Activated T-helper 1 cell treated with anti-CD3 and anti-CD28 coated beads, Interleukin-12 subunit alpha, Interleukin-12 subunit beta, Interleukin-2, Interleukin-4 antibody, amounts not matched to agents 30 ng/mL and 10 ng/mL and 1 ng/mL, durations not matched to agents 14 hours and 24 hours and 36 hours (primary cell): ENCODE results near the gene GNAQ. TPM values are rescaled to one million over a fixed set of nuclear protein-coding genes. Genes with fewer than 3 reads are reported as not detected.
A peak's percentile ranks its signal among the peaks of the same experiment; 100 is the strongest.

Experiments
- DNase-seq: peaks from one replicate; pipeline ENCODE4 v3.0.0; 2021; ENCODE audit warnings: low spot score
- H3K27ac Mint-ChIP-seq: one replicate; pipeline ENCODE4 v1.8.0; 2021; ENCODE audit warnings: mild to moderate bottlenecking, mixed read lengths
- H3K27me3 Mint-ChIP-seq: one replicate; pipeline ENCODE4 v1.8.0; 2022; ENCODE audit warnings: mild to moderate bottlenecking, moderate library complexity, mixed read lengths; ENCODE audit not compliant: insufficient read depth
- H3K36me3 Mint-ChIP-seq: one replicate; pipeline ENCODE4 v1.8.0; 2021; ENCODE audit warnings: low read depth, mixed read lengths
- H3K4me1 Mint-ChIP-seq: one replicate; pipeline ENCODE4 v1.8.0; 2021; ENCODE audit warnings: low read depth, mixed read lengths
- H3K4me3 Mint-ChIP-seq: one replicate; pipeline ENCODE4 v1.8.0; 2021; ENCODE audit warnings: mild to moderate bottlenecking, moderate library complexity, mixed read lengths
- H3K9me3 Mint-ChIP-seq: one replicate; pipeline ENCODE4 v1.8.0; 2021; ENCODE audit warnings: mixed read lengths
- intact Hi-C: fragments of 100-400 bp; cut with micrococcal nuclease; formaldehyde crosslinking; loops from one replicate; pipeline ENCODE4 v1.15.1; 2024
- total RNA-seq: library from RNA; stranded (reverse); gene quantifications from 2 replicates; pipeline ENCODE4 v1.2.3, GENCODE V29; 2022

Gene GNAQ
- total RNA-seq, 1 donor from 2014 or later: 27.0 TPM

DNA sequence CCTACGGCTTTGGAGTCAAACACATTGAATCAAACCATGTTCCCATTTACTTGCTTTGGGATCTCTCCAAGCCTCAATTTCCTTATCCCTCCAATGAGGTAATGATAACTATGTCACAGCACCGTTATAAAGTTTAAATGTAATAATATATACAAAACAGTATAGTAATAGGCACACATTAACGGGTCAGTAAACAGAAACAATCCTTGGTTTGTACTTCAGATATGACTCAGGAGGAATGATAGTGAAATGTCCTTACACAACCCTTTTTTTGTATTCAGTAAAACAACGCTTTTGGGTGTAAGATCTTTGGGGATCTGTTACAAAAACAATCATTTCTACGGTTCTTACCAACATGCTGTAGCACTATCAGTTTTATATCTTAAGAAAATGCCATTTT lies 205.0 kb downstream of the GNAQ start:
- Mint-ChIP-seq H3K27ac (no peak overlapping the region), H3K27me3 (no peaks in the 10 kb centered on the region), H3K36me3 (peaks cover 5% of the 10 kb centered on the region), H3K9me3 (no peaks in the 10 kb centered on the region), H3K4me1 (peaks cover 21% of the 10 kb centered on the region), H3K4me3 (no peak overlapping the region)
- intact Hi-C loops: no loop called here
- no peak for DNase-seq

DNA sequence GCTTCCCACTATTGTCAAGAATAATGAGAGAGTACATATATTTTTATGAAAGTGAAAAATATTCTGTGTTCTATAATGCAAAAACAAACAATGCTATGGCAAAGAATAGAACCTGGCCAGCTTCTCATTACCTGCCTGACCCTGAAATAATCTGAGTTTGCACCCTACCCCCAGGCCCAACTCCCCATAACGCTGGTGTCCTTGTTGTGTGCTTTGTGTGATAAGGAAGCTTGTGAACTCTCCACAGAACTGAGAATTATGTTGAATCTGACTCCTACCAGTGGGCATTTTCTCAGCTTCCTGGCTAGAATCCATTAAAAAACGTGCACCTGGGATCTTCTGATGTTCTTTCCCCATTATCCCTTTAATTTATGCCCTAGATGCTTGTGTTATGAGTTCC lies 205.5 kb downstream of the GNAQ start:
- H3K27ac Mint-ChIP-seq: no peak overlapping the region
- intact Hi-C loops: no loop called here

DNA sequence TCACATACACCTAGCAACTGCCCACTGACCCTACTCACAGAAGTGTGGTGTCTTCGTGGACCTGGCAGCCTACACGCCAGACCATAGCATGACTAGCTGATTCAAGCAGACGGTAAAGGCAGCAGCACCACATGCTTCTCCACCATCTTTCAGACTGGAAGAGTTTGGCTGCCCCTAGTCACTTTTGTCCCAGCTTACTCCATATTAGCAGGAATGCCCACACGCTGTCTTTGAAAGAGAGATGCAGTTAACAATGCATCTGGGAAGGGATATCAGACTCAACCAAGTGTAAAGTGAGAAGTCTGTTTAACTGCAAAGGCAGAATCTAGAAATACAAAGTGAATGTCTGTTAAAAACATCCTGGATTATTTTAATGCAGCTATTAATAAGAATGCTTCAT lies 206.2 kb downstream of the GNAQ start:
- no peak overlapping the region for H3K27ac Mint-ChIP-seq
- H3K36me3 Mint-ChIP-seq: peaks cover 5% of the 10 kb centered on the region
- no peak overlapping the region for H3K4me3 Mint-ChIP-seq
- H3K4me1 Mint-ChIP-seq: peaks cover 24% of the 10 kb centered on the region
- DNase-seq: no peak
- H3K9me3 Mint-ChIP-seq: no peaks in the 10 kb centered on the region
- intact Hi-C loops: no loop called here
- no peaks in the 10 kb centered on the region for H3K27me3 Mint-ChIP-seq

More for the DNA sequence above, 205.5 kb downstream of the GNAQ start:
- peaks cover 5% of the 10 kb centered on the region for H3K36me3 Mint-ChIP-seq
- no peaks in the 10 kb centered on the region for H3K9me3 Mint-ChIP-seq
- H3K4me3 Mint-ChIP-seq: no peak overlapping the region
- peaks cover 25% of the 10 kb centered on the region for H3K4me1 Mint-ChIP-seq
- DNase-seq: no peak
- H3K27me3 Mint-ChIP-seq: no peaks in the 10 kb centered on the region

DNA sequence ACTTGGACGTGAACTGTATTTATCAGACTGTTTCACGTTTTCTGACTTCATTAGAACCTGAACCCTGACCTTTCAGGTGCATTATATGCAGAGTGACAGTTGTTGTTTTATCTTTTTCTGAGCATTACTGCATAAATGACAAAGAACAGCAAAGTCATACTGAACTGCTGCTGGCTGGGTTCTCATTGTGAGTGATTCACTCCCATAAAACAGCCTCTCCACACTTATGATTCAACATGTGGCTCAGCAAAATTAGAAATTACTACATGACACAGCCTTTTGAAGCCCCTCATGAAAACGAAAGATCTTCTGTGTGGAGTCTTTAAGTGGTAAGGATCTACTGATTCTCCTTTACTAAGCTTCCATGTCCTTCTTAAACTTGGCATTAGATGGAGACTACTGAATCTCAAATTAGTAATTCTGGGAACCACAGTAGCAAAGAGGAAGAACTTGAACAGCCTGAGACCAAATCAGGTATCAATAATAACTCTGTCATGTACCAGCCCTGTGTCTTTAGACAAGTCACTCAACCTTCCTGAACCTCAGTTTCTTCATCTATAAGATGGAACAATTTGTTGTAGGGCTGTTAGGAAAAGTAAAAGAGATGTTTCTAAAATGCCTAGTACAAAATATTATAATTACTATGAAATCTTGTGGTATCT lies 211.2 kb downstream of the GNAQ start:
- DNase-seq: no peak
- H3K4me1 Mint-ChIP-seq: peaks cover 39% of the 10 kb centered on the region
- no peaks in the 10 kb centered on the region for H3K27me3 Mint-ChIP-seq
- peak overlapping the region; percentile 76 for H3K27ac Mint-ChIP-seq
- no peaks in the 10 kb centered on the region for H3K9me3 Mint-ChIP-seq
- intact Hi-C loops: no loop called here
- no peak overlapping the region for H3K4me3 Mint-ChIP-seq
- peaks cover 3% of the 10 kb centered on the region for H3K36me3 Mint-ChIP-seq

DNA sequence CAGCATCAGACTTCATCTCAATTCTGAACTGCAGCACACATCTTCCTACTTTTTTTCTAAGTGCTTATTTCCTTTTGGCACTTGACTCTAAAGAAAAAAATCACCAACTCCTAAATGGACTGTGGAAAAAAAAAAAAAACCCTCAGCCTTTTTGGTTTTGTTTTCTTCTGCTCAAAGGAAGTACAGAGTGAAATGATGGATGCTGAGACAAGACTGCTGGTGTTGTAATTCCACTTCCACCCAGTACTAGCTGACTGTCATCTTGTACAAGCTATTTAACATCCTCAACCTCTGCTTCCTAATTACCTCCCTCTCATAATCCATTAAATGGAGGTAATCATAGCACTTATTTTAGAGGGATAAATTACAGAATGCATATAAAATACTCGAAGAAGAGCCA lies 212.0 kb downstream of the GNAQ start:
- DNase-seq: no peak
- Mint-ChIP-seq H3K9me3 (no peaks in the 10 kb centered on the region), H3K27ac (no peak overlapping the region), H3K4me1 (peaks cover 39% of the 10 kb centered on the region), H3K27me3 (no peaks in the 10 kb centered on the region), H3K36me3 (peaks cover 3% of the 10 kb centered on the region), H3K4me3 (no peak overlapping the region)
- intact Hi-C loops: loop anchor here (5.0 kb wide), 2 partner anchors 92 to 342 kb away; no protein-coding TSS in a partner anchor

DNA sequence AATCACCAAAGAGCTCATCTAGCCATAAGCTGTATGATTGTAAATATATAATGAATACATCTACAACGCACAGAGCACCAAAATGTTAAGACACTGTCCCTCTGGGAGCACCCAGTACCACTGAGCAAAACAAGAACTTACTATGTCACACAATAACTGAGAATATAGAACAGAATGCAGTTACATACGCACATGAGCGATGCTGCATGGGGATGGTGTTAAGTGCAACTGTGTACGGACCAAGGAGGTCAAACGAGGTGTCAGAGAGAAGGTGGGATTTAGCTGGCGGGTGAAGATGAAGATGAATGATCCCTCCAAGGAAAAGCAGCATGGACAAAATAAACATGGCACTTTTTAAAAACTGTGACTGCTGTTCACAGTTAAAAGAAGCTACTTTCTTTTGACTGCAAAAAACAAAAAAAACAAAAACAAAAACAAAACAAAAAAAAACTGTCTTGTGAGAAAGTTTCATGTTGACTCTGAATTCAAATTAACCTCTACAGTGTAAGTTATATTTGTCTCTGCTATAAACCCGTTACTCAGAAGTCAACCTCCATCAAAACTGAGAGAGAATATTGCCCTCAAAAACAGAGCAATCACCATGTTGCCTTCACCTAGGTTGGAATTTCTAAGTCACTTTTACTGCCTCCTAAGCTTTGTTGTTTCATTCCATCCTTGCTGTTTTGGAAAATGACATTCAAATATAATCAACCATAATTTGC lies 213.9 kb downstream of the GNAQ start:
- H3K27me3 Mint-ChIP-seq: no peaks in the 10 kb centered on the region
- DNase-seq: no peak
- no peaks in the 10 kb centered on the region for H3K9me3 Mint-ChIP-seq
- H3K4me1 Mint-ChIP-seq: peaks cover 39% of the 10 kb centered on the region
- H3K27ac Mint-ChIP-seq: peak overlapping the region; percentile 44
- peaks cover 9% of the 10 kb centered on the region for H3K36me3 Mint-ChIP-seq
- no peak overlapping the region for H3K4me3 Mint-ChIP-seq
- intact Hi-C loops: loop anchor here (1.0 to 5.0 kb wide), 3 partner anchors 16 to 340 kb away; no protein-coding TSS in a partner anchor

DNA sequence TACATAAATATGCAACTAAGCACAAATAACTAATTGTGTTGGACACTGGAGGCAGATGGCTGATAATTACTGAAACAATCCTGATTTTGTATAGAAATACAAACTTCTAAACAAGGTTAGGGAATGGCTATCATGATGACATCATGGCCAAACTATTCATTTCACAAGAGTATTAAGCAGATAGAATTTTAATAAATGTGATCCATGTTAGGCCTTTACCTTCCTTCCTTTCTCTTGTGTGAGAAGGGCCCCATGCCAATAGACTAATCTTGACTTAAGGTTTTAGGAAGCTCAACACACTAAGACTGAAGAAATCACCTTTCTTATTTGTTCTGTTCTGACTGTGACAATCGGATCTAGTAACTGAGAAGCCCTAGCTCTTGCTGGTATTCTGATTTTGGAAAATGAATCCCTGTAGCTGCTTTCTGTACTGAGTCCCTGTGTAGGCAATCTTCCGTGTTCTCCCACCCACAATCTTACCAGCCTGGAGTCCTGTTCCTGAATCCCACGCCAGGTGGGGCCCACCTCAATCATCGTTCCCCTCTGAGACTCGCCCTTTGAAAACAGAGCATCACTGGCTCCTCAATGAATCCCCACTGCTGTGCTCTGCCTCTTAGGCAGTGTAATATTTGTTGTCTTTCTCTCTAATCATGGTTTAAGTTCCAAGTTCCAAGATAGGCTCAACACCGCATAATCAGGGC lies 214.8 kb downstream of the GNAQ start:
- no peaks in the 10 kb centered on the region for H3K27me3 Mint-ChIP-seq
- no peaks in the 10 kb centered on the region for H3K9me3 Mint-ChIP-seq
- no peak overlapping the region for H3K27ac Mint-ChIP-seq
- peaks cover 39% of the 10 kb centered on the region for H3K4me1 Mint-ChIP-seq
- H3K4me3 Mint-ChIP-seq: no peak overlapping the region
- peaks cover 11% of the 10 kb centered on the region for H3K36me3 Mint-ChIP-seq
- intact Hi-C loops: loop anchor here (5.0 kb wide), 2 partner anchors 89 to 339 kb away; no protein-coding TSS in a partner anchor
- no peak for DNase-seq

DNA sequence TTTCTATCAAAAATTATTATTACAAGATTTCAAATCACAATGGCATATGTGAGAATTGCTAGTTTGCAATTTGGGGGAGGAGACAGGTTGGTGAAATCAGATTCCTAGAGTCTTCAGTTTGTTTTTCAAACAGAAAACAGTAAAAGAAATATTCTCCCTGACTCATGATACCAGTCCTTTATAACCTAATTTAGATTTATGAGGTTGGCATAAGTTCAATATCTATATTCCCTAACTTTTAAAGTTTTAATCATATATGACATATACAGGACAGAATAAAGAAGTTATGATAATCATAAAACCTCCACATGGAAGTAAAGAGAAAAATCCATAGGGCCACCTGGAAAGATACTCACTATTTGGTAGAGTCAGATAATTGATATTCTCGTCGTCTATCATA lies 216.4 kb downstream of the GNAQ start:
- H3K36me3 Mint-ChIP-seq: peaks cover 18% of the 10 kb centered on the region
- no peak overlapping the region for H3K27ac Mint-ChIP-seq
- peaks cover 29% of the 10 kb centered on the region for H3K4me1 Mint-ChIP-seq
- no peak for DNase-seq
- H3K27me3 Mint-ChIP-seq: no peaks in the 10 kb centered on the region
- intact Hi-C loops: loop anchor here (5.0 kb wide), 2 partner anchors 88 to 338 kb away; no protein-coding TSS in a partner anchor
- no peaks in the 10 kb centered on the region for H3K9me3 Mint-ChIP-seq
- H3K4me3 Mint-ChIP-seq: no peak overlapping the region

DNA sequence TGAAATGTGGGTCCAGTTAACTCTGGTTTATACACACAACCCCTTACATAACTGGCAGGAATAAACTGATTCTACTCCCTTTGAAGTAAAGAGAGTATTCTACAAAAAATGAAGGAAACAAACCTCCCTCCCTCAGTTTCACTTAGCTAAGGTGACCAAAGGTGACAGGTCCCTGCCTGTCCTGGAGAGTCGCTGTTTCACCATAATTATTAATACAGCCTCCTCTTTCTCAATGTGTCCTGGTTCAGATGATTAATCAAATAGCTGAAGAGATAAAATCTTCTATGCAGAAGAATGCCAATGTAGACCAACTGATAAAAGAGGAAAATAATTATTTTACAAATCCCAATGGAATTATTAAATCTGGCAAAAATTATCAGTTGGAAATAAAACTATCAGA lies 219.8 kb downstream of the GNAQ start:
- H3K36me3 Mint-ChIP-seq: peaks cover 35% of the 10 kb centered on the region
- no peaks in the 10 kb centered on the region for H3K27me3 Mint-ChIP-seq
- intact Hi-C loops: loop anchor here (2.0 kb wide), 1 partner anchor 41 kb away; no protein-coding TSS in a partner anchor
- H3K4me1 Mint-ChIP-seq: peaks cover 26% of the 10 kb centered on the region
- no peaks in the 10 kb centered on the region for H3K9me3 Mint-ChIP-seq
- no peak overlapping the region for H3K27ac Mint-ChIP-seq
- no peak for DNase-seq
- H3K4me3 Mint-ChIP-seq: no peak overlapping the region

DNA sequence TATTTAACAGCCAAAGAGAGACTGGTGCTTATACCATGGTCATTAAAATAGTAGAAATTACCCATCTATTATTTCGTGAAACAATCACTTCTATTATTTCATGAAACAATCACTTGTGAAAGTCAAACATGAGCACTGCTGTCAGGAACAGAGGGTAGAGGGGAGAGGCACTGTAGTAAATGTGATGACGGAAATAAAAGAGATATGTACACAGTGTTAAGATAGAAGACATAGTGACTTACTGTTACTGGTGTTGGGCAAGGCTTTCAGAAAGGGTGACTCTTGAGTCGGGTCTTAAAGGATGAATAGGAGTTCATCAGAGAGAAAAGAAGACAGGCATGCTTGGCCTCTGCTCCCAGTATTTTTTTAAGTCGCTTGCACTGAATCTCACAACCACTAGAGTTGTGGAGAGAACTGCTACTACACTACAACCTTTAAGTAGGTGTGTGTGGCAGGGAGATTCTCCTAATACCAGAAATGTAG lies 220.9 kb downstream of the GNAQ start:
- no peak overlapping the region for H3K27ac Mint-ChIP-seq

DNA sequence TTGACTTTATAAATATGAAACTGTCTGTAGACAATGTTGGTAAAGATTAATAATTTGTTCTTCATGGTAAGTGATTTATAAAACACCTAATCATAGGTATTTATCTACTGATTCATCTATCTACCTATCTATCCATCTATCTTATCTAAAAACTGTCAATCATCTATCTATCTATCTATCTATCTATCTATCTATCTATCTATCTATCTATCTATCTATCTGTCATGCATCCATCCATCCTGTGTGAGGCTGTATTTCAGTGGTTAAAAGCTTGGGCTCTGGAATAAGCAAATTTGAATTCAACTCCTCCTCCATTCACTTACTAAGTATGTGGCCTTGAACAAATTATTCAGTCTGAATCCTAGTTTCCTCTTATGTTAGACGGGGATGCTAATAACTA lies 221.6 kb downstream of the GNAQ start:
- Mint-ChIP-seq H3K9me3 (no peaks in the 10 kb centered on the region), H3K4me1 (peaks cover 37% of the 10 kb centered on the region), H3K27ac (no peak overlapping the region)

More for the DNA sequence above, 220.9 kb downstream of the GNAQ start:
- peaks cover 36% of the 10 kb centered on the region for H3K36me3 Mint-ChIP-seq
- H3K27me3 Mint-ChIP-seq: no peaks in the 10 kb centered on the region
- no peak overlapping the region for H3K4me3 Mint-ChIP-seq
- intact Hi-C loops: loop anchor here (2.0 kb wide), 1 partner anchor 40 kb away; no protein-coding TSS in a partner anchor
- DNase-seq: no peak
- H3K9me3 Mint-ChIP-seq: no peaks in the 10 kb centered on the region
- peaks cover 36% of the 10 kb centered on the region for H3K4me1 Mint-ChIP-seq

DNA sequence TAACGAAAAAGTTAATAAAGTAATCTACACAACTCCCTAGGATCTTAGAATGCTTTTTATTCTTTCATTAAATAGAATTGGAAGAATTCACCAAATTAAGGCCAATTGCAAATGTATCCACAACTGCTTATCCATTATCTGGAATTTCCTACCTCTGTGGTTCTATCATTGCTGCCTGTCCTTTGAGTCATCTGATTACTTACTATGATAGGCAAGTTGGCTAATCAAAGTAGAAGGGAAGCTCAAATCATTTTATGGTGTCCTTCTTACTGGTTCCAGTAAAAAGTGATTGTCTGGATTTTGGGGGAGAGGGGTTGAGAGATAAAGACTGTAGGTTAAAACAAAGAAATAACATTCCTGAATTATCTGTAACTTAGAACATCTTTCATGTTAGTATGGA lies 222.1 kb downstream of the GNAQ start:
- peaks cover 40% of the 10 kb centered on the region for H3K36me3 Mint-ChIP-seq
- H3K9me3 Mint-ChIP-seq: no peaks in the 10 kb centered on the region
- no peak for DNase-seq
- no peak overlapping the region for H3K4me3 Mint-ChIP-seq
- no peak overlapping the region for H3K27ac Mint-ChIP-seq
- peaks cover 37% of the 10 kb centered on the region for H3K4me1 Mint-ChIP-seq
- no peaks in the 10 kb centered on the region for H3K27me3 Mint-ChIP-seq
- intact Hi-C loops: no loop called here

More for the DNA sequence above, 221.6 kb downstream of the GNAQ start:
- H3K4me3 Mint-ChIP-seq: no peak overlapping the region
- no peaks in the 10 kb centered on the region for H3K27me3 Mint-ChIP-seq
- intact Hi-C loops: loop anchor here (2.0 kb wide), 1 partner anchor 39 kb away; no protein-coding TSS in a partner anchor
- H3K36me3 Mint-ChIP-seq: peaks cover 36% of the 10 kb centered on the region
- DNase-seq: no peak

DNA sequence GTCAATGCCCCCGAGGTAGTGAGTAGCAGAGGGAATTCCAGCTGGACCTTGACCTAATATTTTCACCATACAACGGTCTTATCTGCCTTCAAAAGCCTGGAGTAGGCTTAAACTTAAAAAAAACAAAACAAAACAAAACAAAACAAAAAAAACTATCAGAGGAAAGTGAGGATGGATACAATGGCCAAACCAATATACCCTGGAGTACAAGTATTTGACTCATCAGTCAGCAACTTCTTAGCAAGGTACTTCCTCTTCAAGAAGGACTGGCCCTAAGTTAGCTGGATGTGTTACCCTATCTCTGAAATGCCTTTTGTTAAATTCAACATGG lies 222.9 kb downstream of the GNAQ start:
- no peak for DNase-seq
- Mint-ChIP-seq H3K4me1 (peaks cover 37% of the 10 kb centered on the region), H3K4me3 (no peak overlapping the region), H3K27me3 (no peaks in the 10 kb centered on the region), H3K9me3 (no peaks in the 10 kb centered on the region), H3K36me3 (peaks cover 35% of the 10 kb centered on the region), H3K27ac (no peak overlapping the region)
- intact Hi-C loops: no loop called here
